Right forelimb (tissue), 1 donor: ENCODE results near the gene NR6A1.
"Not testable (repeated sequence)": the region's sequence is repeated elsewhere in the genome, so short reads cannot be mapped to it uniquely, and the experiment has no call there.

Experiments used
- DNase-seq: peaks from one replicate; pipeline ENCODE4 v3.0.0-alpha.2; 2018

The NR6A1 gene

DNA sequence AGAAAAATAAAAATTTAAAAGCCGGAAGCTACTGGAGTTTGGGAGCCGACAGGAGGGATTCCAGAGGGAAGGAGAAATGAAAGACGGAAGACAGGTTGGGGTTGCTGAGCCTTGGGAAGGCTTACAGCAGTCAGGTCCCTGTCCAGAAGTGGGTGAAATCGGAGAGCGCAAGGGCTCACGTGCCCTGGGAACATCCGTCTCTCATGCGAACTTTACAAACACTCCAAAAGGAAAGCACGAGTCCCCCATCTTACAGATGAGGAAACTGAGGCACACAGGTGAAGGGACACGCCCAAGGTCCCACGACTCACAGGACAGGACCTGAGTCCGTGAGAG, 5.5 kb upstream of the NR6A1 start:
- no peak for DNase-seq

DNA sequence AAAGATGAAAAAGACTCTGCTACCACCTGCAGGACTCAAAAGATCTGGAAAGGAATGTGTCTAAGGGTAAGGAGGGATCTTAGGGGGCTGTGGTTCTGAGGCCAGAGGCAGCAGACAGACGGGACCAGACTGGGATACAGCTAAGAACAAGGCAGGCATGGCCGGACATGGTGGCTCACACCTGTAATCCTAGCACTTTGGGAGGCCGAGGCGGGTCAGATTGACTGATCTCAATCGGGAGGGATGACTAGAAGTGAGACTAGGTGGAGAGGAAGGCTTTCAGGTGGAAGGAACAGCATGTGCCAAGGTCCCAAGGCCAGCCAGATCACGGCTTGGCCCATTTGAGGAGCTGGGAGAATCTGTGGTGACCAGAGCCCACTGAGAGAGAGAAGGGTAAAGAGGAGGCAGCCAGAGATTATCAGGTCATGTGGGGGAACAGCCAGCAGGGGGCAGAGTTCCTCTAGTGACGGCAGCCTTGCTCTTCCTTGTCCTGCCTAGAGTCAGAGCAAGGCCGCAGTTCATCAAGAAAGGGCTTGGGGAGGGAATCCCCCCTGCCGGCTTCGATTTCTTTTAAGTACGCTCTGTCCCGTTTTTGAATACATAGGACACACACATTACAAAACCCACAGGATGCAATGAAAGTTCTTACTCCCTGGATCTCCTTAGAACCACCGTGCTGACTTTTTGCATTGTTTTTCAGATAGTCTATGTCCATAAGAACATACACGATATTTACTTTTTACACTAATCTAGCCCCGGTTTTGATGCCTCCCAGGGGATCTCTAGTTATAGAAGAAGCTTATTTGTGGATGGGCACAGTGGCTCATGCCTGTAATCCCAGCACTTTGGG, 3.2 kb upstream of the NR6A1 start:
- DNase-seq, result peak; percentile 90

GRCh38 chr9:124773473-124774128, 2.5 kb upstream of the NR6A1 start:
- DNase-seq, result no peak

- DNase-seq, result not testable (repeated sequence)
Observed at GRCh38 chr9:124772877-124773276, 1.8 kb upstream of the NR6A1 start.

GRCh38 chr9:124771867-124772679, 962 bp upstream of the NR6A1 start:
- DNase-seq, result peak; percentile 88

DNA sequence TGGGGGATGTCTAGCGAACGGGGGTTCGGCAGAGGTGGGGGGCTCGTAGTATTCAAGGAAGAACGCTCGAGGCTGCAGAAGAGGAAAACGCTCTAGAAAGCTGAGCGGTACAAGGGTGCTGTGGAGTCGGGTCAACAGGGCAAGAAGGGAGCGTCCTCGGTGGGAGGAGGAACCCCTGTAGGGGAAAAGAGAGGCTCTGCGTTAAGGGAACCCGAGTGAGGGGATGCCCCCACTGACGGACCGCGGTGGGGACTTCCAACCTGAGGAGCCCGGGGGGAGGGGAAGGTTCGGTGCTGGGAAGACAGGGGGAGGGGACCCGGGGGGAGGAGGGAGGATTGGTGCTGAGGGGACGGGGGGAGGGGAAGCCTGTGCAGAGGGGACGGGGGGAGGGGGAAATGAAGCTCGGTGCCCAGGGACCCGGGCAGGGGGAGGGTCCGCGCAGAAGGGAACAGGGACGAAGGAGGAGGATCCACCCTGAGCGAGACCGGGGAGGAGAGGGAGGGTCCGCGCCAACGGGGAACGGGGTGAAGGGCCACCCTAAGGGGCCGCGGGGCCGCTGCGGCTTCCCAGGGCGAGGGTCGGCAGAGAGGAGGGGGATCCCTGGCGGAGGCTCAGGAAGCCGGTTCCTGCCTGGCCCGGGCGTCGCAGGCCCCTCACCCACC, 621 bp downstream of the NR6A1 start:
- DNase-seq, result no peak

DNA sequence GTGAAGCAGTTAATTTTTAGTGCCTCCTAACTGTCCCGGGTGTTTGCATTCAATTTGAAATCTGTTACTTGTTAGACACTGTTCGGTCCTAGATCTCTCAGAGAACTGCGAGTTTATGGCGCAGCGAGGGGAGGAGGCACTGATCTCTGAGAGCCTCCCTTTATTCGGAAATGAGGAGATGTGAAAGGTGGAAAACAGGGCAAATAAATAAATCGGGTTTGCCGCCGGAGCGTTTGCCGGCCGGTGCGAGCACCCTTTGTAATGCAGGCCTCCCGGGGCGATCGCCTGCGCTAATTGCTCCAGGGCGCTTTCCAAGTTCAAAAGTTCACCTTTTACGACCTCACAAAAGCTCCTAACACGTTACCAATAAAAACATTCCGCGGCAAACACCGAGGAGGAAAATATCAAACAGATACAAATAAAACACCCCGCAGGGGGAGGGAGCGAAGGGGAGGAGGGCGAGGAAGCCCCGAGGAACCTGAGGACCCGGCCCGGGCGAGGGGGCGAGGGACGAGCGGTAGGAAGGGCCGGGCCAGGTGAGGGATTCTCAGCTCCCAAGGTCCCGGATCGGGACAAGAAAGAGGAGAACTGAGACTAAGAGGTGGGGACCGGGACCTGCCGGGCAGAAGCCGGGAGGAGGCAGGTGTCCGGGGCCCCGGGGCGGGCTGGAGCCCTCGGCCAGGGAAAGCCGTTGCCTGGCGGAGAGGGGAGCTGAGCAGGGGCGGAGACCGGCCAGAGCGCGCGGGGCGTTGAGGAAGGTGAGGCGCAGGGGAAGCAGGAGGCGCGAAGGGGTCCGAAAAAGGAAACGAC, 1.4 kb downstream of the NR6A1 start:
- no peak for DNase-seq

DNA sequence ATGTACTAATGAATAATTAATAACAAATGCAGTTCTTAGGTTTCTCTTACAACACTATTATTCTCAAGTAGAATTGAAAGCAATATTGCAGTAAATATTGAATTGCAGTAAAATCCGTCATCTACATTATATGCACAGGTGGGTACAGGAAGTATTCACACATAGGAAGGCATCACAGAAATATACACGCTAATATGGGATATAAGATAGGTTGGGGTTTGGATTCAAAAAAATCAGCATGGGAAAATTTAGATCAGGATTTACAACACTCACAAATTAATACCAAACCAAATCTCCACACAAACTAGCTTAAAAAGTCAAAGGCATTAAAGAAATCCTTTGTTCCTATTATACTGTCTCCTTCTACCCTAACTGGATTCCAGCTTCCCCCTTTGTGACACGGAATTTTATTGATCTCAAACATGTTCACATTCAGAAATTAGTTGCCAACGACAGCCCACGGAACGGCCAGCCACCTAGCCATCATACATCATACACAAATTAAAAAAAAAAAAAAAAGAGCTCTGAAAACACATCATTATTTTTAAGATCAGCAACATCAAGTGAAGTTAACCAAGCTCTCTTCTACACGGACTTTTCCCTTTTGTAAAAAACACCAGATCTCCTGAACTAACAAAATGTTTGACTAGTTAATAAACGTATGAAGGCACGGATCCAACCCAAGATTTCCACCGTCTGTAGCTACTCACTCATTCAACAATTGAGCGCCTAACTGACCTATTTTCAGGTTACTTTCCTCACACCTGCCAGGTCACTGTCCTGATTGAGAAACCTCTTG, 2.2 kb downstream of the NR6A1 start:
- no peak for DNase-seq

DNA sequence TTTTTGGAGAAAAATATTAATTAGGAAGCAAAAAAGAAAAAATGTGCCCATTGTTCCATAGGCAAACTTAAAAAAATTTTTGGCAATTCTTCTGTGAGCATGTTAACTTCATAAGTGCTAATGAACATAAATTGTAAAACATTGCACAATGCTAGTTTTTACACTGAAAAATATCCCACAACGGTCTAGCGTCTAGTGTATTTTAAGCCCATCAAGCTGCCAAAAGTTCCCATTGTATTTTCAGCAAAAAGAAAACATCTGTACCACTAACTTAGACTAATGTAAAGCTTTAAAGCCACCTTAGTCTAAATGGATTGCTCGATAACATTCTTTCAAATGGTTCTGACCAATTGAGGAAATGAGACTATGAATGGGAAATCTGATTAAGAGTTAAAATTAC, 2.8 kb downstream of the NR6A1 start:
- no peak for DNase-seq

- DNase-seq, result no peak
Observed at GRCh38 chr9:124767821-124768220, 3.3 kb downstream of the NR6A1 start.

DNA sequence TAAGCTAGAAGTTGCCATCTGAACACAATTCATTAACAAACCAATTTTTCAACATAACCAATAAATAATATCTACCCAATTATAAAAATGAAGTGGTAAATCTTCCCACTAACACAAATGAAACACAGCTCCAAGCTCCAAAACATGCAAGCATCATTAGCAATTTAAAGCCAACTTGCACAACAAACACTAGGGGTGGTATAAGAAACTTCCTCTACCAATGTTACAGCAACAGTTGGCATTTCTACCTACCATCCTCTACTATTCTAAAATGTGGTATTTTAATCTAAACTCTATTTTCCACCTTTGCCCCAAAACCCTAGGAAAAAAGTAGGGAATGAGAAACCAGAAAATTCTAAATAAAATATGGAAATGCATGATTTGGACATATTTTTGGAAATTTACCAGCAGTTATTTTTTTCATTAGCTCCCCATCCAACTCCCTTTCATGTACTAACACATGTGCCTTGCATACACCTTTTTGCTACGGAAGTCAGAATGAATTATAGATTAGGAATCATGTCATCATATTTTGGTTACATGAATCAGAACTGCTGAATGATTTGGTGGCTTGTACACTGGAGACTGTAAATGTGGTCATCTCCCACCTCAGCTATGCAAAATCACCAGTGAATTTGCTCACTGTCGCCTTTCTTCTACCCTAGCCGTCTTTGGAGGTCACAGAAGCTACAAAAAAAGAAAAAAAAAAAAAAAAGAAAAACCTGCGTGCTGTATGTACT, 4.1 kb downstream of the NR6A1 start:
- no peak for DNase-seq

DNA sequence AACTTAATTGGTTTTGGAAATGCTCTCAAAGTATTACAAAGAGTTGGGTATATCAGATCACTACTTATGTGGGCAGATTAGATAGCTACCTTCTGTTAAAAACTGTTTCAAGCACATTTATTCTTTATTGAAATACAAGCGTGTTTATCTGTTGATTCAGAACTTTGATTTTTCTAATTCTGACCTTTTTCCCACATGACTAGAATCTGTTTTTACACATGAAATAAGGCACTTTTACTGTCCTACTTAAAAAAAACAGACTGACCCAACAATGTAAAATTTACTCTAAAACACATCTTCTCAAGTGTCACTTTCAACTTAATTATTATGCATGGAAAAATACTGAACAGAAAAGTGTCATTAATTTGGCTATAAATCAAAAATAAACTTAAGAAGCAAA, 4.8 kb downstream of the NR6A1 start:
- no peak for DNase-seq

- DNase-seq, result no peak
Observed at GRCh38 chr9:124765439-124765835, 5.7 kb downstream of the NR6A1 start.

- no peak for DNase-seq
Observed at GRCh38 chr9:124764774-124765438, 6.2 kb downstream of the NR6A1 start.

DNA sequence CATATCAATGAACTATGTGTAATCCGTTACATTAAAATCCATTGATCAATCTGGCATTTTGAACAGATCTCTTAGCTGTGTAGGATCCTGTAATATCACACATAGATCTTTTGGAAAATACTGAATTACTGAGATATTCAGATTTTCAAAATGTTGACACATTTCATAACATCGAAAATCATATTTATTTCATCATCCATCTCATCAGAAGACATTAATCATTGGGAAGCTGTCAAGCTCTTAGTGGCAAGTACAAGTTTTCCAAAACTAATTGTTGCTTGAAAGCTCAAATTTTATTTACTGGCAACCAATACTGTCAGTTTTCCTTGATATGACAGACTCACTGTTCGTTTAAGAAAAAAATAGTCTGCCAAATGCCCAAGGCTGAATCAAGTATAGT, 8.5 kb downstream of the NR6A1 start:
- no peak for DNase-seq

GRCh38 chr9:124761710-124762109, 9.4 kb downstream of the NR6A1 start:
- no peak for DNase-seq

DNA sequence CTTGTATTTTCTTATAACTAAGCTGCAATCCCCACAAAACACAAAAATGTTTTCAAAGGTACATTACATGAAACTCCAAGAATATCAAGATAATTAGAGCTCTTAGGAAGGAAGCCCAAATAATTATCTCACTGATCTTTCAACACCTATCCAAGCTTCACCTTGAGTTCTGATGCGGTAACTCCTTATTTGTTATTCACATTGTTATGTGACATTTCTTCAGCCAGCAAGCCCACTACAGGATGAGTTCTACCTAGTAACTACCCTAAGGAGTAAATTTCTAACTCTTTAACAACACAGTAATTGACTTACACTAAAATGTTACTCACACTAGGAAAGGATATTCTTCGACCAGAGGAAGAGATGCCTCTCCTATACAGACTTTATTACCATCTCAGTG, 9.9 kb downstream of the NR6A1 start:
- DNase-seq, result no peak

DNA sequence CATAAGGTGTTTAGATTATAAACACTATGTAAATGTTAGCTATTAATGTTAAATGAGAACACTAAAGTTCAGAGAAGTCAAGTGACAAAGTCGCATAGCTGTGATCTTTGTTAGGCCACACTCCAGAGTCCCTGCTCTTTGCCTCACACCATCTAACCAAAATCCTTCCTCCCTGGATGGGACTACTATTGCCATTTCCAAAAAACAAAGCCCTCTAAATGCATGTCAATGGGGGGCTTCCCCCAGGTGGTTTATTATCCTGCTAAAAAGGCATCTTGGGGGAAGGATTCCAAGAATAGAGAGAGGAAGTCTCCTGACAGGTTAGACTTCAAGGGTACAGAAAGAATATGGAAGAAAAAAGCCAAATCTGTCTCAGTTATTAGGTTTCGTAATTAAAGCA, 10.4 kb downstream of the NR6A1 start:
- DNase-seq, result no peak

- no peak for DNase-seq
Observed at GRCh38 chr9:124759327-124759726, 11.8 kb downstream of the NR6A1 start.

DNA sequence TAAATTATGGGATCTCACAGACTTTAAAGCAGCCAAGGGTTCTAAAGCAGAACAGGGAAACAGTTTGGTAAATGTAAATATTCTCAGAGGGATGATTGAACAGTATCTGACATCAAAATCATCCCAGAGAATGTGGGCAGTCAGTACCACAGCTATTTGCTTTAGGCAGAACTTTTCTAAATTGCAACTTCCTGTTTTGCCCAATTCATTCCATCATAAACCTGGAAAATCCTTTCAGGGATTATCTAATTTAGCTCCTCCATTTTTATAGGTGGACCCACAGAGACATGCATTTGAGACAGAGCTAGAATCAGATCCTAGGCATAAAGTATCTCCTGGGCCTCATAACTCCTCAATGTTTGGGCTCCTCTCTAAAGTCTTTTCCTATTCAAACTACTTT, 12.4 kb downstream of the NR6A1 start:
- DNase-seq, result no peak
